ENCODE measurements around the gene ALG3. TPM values are rescaled to one million over a fixed set of nuclear protein-coding genes. Genes with fewer than 3 reads are reported as not detected.
"Not testable (repeated sequence)": the region's sequence is repeated elsewhere in the genome, so short reads cannot be mapped to it uniquely, and the experiment has no call there.

Gene ALG3
- 21.5 TPM for polyA plus RNA-seq (ENCODE audit: insufficient read length)

GRCh38 chr3:184248454-184249411, at the start of gene ALG3:
Gene ALG3, minus strand, starts transcription at chr3:184248962. Its CDS starts 22 bp downstream, at chr3:184248940.
- DNase-seq (ENCODE audit: low read depth): peak; percentile 46

GRCh38 chr3:184296616-184297015, 47.9 kb upstream of the ALG3 start:
- no peak for DNase-seq (ENCODE audit: low read depth)

GRCh38 chr3:184295771-184296170, 47.0 kb upstream of the ALG3 start:
- DNase-seq (ENCODE audit: low read depth): no peak

GRCh38 chr3:184291738-184292445, 43.1 kb upstream of the ALG3 start:
- no peak for DNase-seq (ENCODE audit: low read depth)

GRCh38 chr3:184291044-184291737, 42.4 kb upstream of the ALG3 start:
- DNase-seq (ENCODE audit: low read depth): no peak

GRCh38 chr3:184290331-184290730, 41.6 kb upstream of the ALG3 start:
- DNase-seq (ENCODE audit: low read depth): no peak

GRCh38 chr3:184289426-184289938, 40.7 kb upstream of the ALG3 start:
- DNase-seq (ENCODE audit: low read depth): no peak

GRCh38 chr3:184284696-184285095, 35.9 kb upstream of the ALG3 start:
- DNase-seq (ENCODE audit: low read depth): peak; percentile 74

GRCh38 chr3:184283681-184284080, 34.9 kb upstream of the ALG3 start:
- DNase-seq (ENCODE audit: low read depth): no peak

- no peak for DNase-seq (ENCODE audit: low read depth)
These were observed 34.2 kb upstream of the ALG3 start for GRCh38 chr3:184282941-184283340.

- DNase-seq (ENCODE audit: low read depth): no peak
These were observed 28.6 kb upstream of the ALG3 start for GRCh38 chr3:184277366-184277765.

- no peak for DNase-seq (ENCODE audit: low read depth)
These were observed 27.5 kb upstream of the ALG3 start, which contains the start of gene ECE2 for GRCh38 chr3:184275961-184276910. Gene ECE2, plus strand, starts transcription at chr3:184276022. Its CDS starts 132 bp downstream, at chr3:184276154.

GRCh38 chr3:184275381-184275701, 26.6 kb upstream of the ALG3 start:
- DNase-seq (ENCODE audit: low read depth): no peak

- DNase-seq (ENCODE audit: low read depth): no peak
These were observed 23.5 kb upstream of the ALG3 start for GRCh38 chr3:184272269-184272668.

GRCh38 chr3:184267249-184267648, 18.5 kb upstream of the ALG3 start:
- DNase-seq (ENCODE audit: low read depth): not testable (repeated sequence)

- no peak for DNase-seq (ENCODE audit: low read depth)
These were observed 14.0 kb upstream of the ALG3 start for GRCh38 chr3:184262764-184263179.

- DNase-seq (ENCODE audit: low read depth): no peak
These were observed 13.3 kb upstream of the ALG3 start for GRCh38 chr3:184261854-184262763.

GRCh38 chr3:184261270-184261853, 12.6 kb upstream of the ALG3 start, which contains the start of gene CAMK2N2:
Gene CAMK2N2, minus strand, starts transcription at chr3:184261553. Its CDS starts 268 bp downstream, at chr3:184261285.
- no peak for DNase-seq (ENCODE audit: low read depth)

GRCh38 chr3:184260724-184261269, 12.0 kb upstream of the ALG3 start:
- no peak for DNase-seq (ENCODE audit: low read depth)
